Type B pancreatic cell (in vitro differentiated cells): ENCODE results near the gene IGF2BP1. TPM values are rescaled to one million over a fixed set of nuclear protein-coding genes. Genes with fewer than 3 reads are reported as not detected.
A peak's percentile ranks its signal among the peaks of the same experiment; 100 is the strongest.
"Not testable (repeated sequence)": the region's sequence is repeated elsewhere in the genome, so short reads cannot be mapped to it uniquely, and the experiment has no call there.

Experiments used
- DNase-seq: peaks from one replicate; pipeline ENCODE4 v3.0.0; 2021; ENCODE audit warnings: mixed read lengths; ENCODE audit not compliant: unreplicated experiment; ENCODE audit errors: extremely low spot score
- H3K27ac Mint-ChIP-seq: 2 replicates; pipeline ENCODE4 v1.8.0; 2021; ENCODE audit warnings: mild to moderate bottlenecking, mixed read lengths
- H3K27me3 Mint-ChIP-seq: 2 replicates; pipeline ENCODE4 v1.8.0; 2021; ENCODE audit warnings: mixed read lengths
- H3K36me3 Mint-ChIP-seq: 2 replicates; pipeline ENCODE4 v1.8.0; 2021; ENCODE audit warnings: mixed read lengths
- H3K4me1 Mint-ChIP-seq: one replicate; pipeline ENCODE4 v1.8.0; 2021; ENCODE audit warnings: mixed read lengths; ENCODE audit not compliant: unreplicated experiment
- H3K4me3 Mint-ChIP-seq: 2 replicates; pipeline ENCODE4 v1.8.0; 2021; ENCODE audit warnings: mild to moderate bottlenecking, mixed read lengths
- H3K9me3 Mint-ChIP-seq: 2 replicates; pipeline ENCODE4 v1.8.0; 2021; ENCODE audit warnings: mixed read lengths
- CTCF ChIP-seq: fragments of 200-600 bp; sonication (generic); conservative IDR thresholded peaks from 2 replicates; pipeline ENCODE4 v1.5.0; 2021; ENCODE audit warnings: antibody characterized with exemption, mild to moderate bottlenecking
- total RNA-seq: library from RNA; stranded (reverse); gene quantifications from 2 replicates; pipeline ENCODE4 v1.2.1, GENCODE V29; 2021; ENCODE audit warnings: low replicate concordance

Gene IGF2BP1
- total RNA-seq, 1 donor from 2014 or later = 232 TPM

GRCh38 chr17:49022391-49022941 is 25.3 kb downstream of the IGF2BP1 start:
- Mint-ChIP-seq H3K36me3 (peaks cover 12% of the 10 kb centered on the region), H3K27ac (peak overlapping the region; percentile 83), H3K27me3 (no peaks in the 10 kb centered on the region), H3K4me3 (peak overlapping the region; percentile 6), H3K9me3 (no peaks in the 10 kb centered on the region), H3K4me1 (peaks cover 44% of the 10 kb centered on the region)
- TF ChIP-seq CTCF = no peak
- DNase-seq = no peak

- no peak for DNase-seq
- peaks cover 32% of the 10 kb centered on the region for H3K4me1 Mint-ChIP-seq
- no peak overlapping the region for H3K4me3 Mint-ChIP-seq
- H3K27me3 Mint-ChIP-seq = no peaks in the 10 kb centered on the region
- no peak for TF ChIP-seq CTCF
- no peaks in the 10 kb centered on the region for H3K9me3 Mint-ChIP-seq
- H3K27ac Mint-ChIP-seq = peak overlapping the region; percentile 14
- H3K36me3 Mint-ChIP-seq = peaks cover 15% of the 10 kb centered on the region
Observed at GRCh38 chr17:49024523-49024922, 27.3 kb downstream of the IGF2BP1 start.

- H3K27ac Mint-ChIP-seq, DNase-seq, H3K4me3 Mint-ChIP-seq, H3K27me3 Mint-ChIP-seq, H3K9me3 Mint-ChIP-seq: not testable (repeated sequence)
- Mint-ChIP-seq H3K36me3 (peaks cover 15% of the 10 kb centered on the region), H3K4me1 (peaks cover 24% of the 10 kb centered on the region)
Observed at GRCh38 chr17:49026447-49026846, 29.3 kb downstream of the IGF2BP1 start.

GRCh38 chr17:49028271-49028670 is 31.1 kb downstream of the IGF2BP1 start:
- peaks cover 15% of the 10 kb centered on the region for H3K36me3 Mint-ChIP-seq

GRCh38 chr17:49029801-49030200 is 32.6 kb downstream of the IGF2BP1 start:
- peaks cover 14% of the 10 kb centered on the region for H3K4me1 Mint-ChIP-seq
- H3K27me3 Mint-ChIP-seq = no peaks in the 10 kb centered on the region
- no peak overlapping the region for H3K27ac Mint-ChIP-seq
- no peaks in the 10 kb centered on the region for H3K9me3 Mint-ChIP-seq
- H3K4me3 Mint-ChIP-seq = no peak overlapping the region
- H3K36me3 Mint-ChIP-seq = peaks cover 16% of the 10 kb centered on the region
- no peak for DNase-seq
- TF ChIP-seq CTCF = no peak

More at GRCh38 chr17:49028271-49028670, 31.1 kb downstream of the IGF2BP1 start:
- H3K9me3 Mint-ChIP-seq = no peaks in the 10 kb centered on the region
- peaks cover 18% of the 10 kb centered on the region for H3K4me1 Mint-ChIP-seq
- H3K27me3 Mint-ChIP-seq = no peaks in the 10 kb centered on the region
- H3K4me3 Mint-ChIP-seq = no peak overlapping the region
- DNase-seq = no peak
- TF ChIP-seq CTCF = no peak
- no peak overlapping the region for H3K27ac Mint-ChIP-seq

- Mint-ChIP-seq H3K36me3 (peaks cover 23% of the 10 kb centered on the region), H3K4me1 (peaks cover 14% of the 10 kb centered on the region), H3K9me3 (no peaks in the 10 kb centered on the region), H3K27me3 (no peaks in the 10 kb centered on the region), H3K27ac (peak overlapping the region; percentile 37), H3K4me3 (no peak overlapping the region)
- no peak for DNase-seq
- peak; percentile 85 for TF ChIP-seq CTCF
Observed at GRCh38 chr17:49031965-49032928, 35.1 kb downstream of the IGF2BP1 start.
